HepG2 (cell line): ENCODE results near the gene CLEC16A. TPM values are rescaled to one million over a fixed set of nuclear protein-coding genes. Genes with fewer than 3 reads are reported as not detected.

Experiments used
- AKAP8 ChIP-seq: sonication (generic); formaldehyde crosslinking; IDR thresholded peaks from 2 replicates; pipeline ENCODE4 v1.5.1; 2020; ENCODE audit warnings: mild to moderate bottlenecking, missing genetic modification reagents
- HNRNPH1 ChIP-seq: fragments of 200-400 bp; formaldehyde crosslinking; optimal IDR thresholded peaks from 2 replicates; pipeline ENCODE3; 2017; ENCODE audit warnings: mild to moderate bottlenecking, low read depth, low read length
- JUND ChIP-seq: sonication (generic); formaldehyde crosslinking; IDR thresholded peaks from 2 replicates; pipeline ENCODE4 v1.8.0; 2022; ENCODE audit warnings: mild to moderate bottlenecking, missing genetic modification reagents
- NCOA1 ChIP-seq: sonication (generic); formaldehyde crosslinking; IDR thresholded peaks from 2 replicates; pipeline ENCODE4 v1.9.0; 2021; ENCODE audit warnings: missing genetic modification reagents
- SRY ChIP-seq: sonication (generic); formaldehyde crosslinking; IDR thresholded peaks from 2 replicates; pipeline ENCODE4 v1.8.0; 2022; ENCODE audit warnings: mild to moderate bottlenecking, missing genetic modification reagents
- TBL1XR1 ChIP-seq: fragments of 150-350 bp; IDR thresholded peaks from 2 replicates; pipeline ENCODE4 v1.6.1; 2014; ENCODE audit warnings: borderline replicate concordance, low read length; ENCODE audit not compliant: partially characterized antibody
- TGIF2 ChIP-seq: IDR thresholded peaks from 2 replicates; pipeline ENCODE4 v1.6.1; 2016; ENCODE audit warnings: control low read depth, missing compliant biosample characterization
- TOPORS ChIP-seq: sonication (generic); formaldehyde crosslinking; IDR thresholded peaks from 2 replicates; pipeline ENCODE4 v1.8.0; 2023; ENCODE audit warnings: mild to moderate bottlenecking, missing genetic modification reagents
- ZNF101 ChIP-seq: sonication (generic); formaldehyde crosslinking; IDR thresholded peaks from 2 replicates; pipeline ENCODE4 v1.4.0; 2020; ENCODE audit warnings: mild to moderate bottlenecking, low read depth, missing genetic modification reagents, borderline replicate concordance
- ZNF577 ChIP-seq: sonication (generic); formaldehyde crosslinking; IDR thresholded peaks from 2 replicates; pipeline ENCODE4 v1.4.0; 2020; ENCODE audit warnings: mild to moderate bottlenecking, low read depth, missing genetic modification reagents, borderline replicate concordance
- ZNF674 ChIP-seq: sonication (generic); formaldehyde crosslinking; IDR thresholded peaks from 2 replicates; pipeline ENCODE4 v1.5.0; 2020; ENCODE audit warnings: low read depth, mild to moderate bottlenecking, missing genetic modification reagents
- ZNF703 ChIP-seq: sonication (generic); formaldehyde crosslinking; IDR thresholded peaks from 2 replicates; pipeline ENCODE4 v1.5.1; 2020; ENCODE audit warnings: missing genetic modification reagents, mild to moderate bottlenecking, moderate library complexity, borderline replicate concordance
- polyA plus RNA-seq, 8 experiments: library from polyadenylated mRNA; depleted of rRNA in 3 of 8; stranded (reverse) in 7 of 8; unstranded in 1 of 8; fragments of >200 nt; fragmentation: Illumina TruSeq in 4 of 8; extraction: Trizol in 4 of 8; gene quantifications; 2 replicates each; pipeline versions ENCODE4 v1.2.1 to v1.2.3, GENCODE V29; 2011 to 2016; ENCODE audit warnings: low read depth in 4 of 8, missing spikeins in 1 of 8, mixed read lengths in 1 of 8; ENCODE audit not compliant: insufficient read depth in 1 of 8
- total RNA-seq, 5 experiments: library from RNA; depleted of rRNA; stranded (reverse); fragments of >200 nt; fragmentation: Illumina TruSeq; extraction: Trizol; gene quantifications; 2 replicates each; pipeline ENCODE4 v1.2.3, GENCODE V29; 2016; ENCODE audit warnings: low read depth in 1 of 5
- TF ChIP-seq, protein P1 (sequence below): IDR thresholded peaks from 2 replicates; pipeline ENCODE4 v1.6.1; 2016; ENCODE audit warnings: missing biosample characterization, missing genetic modification reagents, low read depth
- TF ChIP-seq, protein P2 (sequence below): sonication (generic); formaldehyde crosslinking; IDR thresholded peaks from 2 replicates; pipeline ENCODE4 v1.5.1; 2020; ENCODE audit warnings: missing genetic modification reagents, mild to moderate bottlenecking, borderline replicate concordance
- TF ChIP-seq, protein P3 (sequence below): sonication (generic); formaldehyde crosslinking; IDR thresholded peaks from 2 replicates; pipeline ENCODE4 v1.8.1; 2023; ENCODE audit warnings: mild to moderate bottlenecking, missing genetic modification reagents
- TF ChIP-seq, protein P4 (sequence below), 2 experiments: sonication (generic) in 1 of 2; formaldehyde crosslinking in 1 of 2; IDR thresholded peaks; 2 replicates each; pipeline versions ENCODE4 v1.4.0 to v1.6.1; 2018 to 2020; ENCODE audit warnings: missing genetic modification reagents in 2 of 2, borderline replicate concordance in 1 of 2, low read depth in 1 of 2, mild to moderate bottlenecking in 1 of 2, missing biosample characterization in 1 of 2
- TF ChIP-seq, protein P5 (sequence below): IDR thresholded peaks from 2 replicates; pipeline ENCODE4 v1.6.1; 2016
- TF ChIP-seq, protein P6 (sequence below): sonication (generic); formaldehyde crosslinking; IDR thresholded peaks from 2 replicates; pipeline ENCODE4 v1.4.0; 2020; ENCODE audit warnings: missing genetic modification reagents

The CLEC16A gene
- total and polyA plus RNA-seq, 2 of the 13 experiments (the other 11 are each of a cell fraction or from before 2014, with no cell fraction given) = 8.5 to 10.3 TPM

- TF ChIP-seq, protein P1, sequence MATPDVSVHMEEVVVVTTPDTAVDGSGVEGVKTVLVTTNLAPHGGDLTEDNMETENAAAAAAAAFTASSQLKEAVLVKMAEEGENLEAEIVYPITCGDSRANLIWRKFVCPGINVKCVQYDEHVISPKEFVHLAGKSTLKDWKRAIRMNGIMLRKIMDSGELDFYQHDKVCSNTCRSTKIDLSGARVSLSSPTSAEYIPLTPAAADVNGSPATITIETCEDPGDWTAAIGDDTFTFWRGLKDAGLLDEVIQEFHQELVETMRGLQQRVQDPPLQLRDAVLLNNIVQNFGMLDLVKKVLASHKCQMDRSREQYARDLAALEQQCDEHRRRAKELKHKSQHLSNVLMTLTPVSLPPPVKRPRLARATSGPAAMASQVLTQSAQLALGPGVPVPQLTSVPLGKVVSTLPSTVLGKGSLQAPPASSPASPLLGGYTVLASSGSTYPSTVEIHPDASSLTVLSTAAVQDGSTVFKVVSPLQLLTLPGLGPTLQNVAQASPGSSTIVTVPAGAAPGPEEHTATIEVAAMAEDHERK (CRISPR knock-in tag) = no peak
- TF ChIP-seq ZNF101 (CRISPR knock-in tag) (no peak), ZNF577 (CRISPR knock-in tag) (no peak), HNRNPH1 (no peak), TOPORS (CRISPR knock-in tag) (no peak), ZNF703 (no peak), ZNF674 (no peak), AKAP8 (CRISPR knock-in tag) (no peak), TBL1XR1 (peak; percentile 96), TGIF2 (no peak), SRY (CRISPR knock-in tag) (no peak), NCOA1 (CRISPR knock-in tag) (no peak), JUND (CRISPR knock-in tag) (no peak)
- TF ChIP-seq, protein P2, sequence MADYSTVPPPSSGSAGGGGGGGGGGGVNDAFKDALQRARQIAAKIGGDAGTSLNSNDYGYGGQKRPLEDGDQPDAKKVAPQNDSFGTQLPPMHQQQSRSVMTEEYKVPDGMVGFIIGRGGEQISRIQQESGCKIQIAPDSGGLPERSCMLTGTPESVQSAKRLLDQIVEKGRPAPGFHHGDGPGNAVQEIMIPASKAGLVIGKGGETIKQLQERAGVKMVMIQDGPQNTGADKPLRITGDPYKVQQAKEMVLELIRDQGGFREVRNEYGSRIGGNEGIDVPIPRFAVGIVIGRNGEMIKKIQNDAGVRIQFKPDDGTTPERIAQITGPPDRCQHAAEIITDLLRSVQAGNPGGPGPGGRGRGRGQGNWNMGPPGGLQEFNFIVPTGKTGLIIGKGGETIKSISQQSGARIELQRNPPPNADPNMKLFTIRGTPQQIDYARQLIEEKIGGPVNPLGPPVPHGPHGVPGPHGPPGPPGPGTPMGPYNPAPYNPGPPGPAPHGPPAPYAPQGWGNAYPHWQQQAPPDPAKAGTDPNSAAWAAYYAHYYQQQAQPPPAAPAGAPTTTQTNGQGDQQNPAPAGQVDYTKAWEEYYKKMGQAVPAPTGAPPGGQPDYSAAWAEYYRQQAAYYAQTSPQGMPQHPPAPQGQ (CRISPR knock-in tag) = no peak
- TF ChIP-seq, protein P3, sequence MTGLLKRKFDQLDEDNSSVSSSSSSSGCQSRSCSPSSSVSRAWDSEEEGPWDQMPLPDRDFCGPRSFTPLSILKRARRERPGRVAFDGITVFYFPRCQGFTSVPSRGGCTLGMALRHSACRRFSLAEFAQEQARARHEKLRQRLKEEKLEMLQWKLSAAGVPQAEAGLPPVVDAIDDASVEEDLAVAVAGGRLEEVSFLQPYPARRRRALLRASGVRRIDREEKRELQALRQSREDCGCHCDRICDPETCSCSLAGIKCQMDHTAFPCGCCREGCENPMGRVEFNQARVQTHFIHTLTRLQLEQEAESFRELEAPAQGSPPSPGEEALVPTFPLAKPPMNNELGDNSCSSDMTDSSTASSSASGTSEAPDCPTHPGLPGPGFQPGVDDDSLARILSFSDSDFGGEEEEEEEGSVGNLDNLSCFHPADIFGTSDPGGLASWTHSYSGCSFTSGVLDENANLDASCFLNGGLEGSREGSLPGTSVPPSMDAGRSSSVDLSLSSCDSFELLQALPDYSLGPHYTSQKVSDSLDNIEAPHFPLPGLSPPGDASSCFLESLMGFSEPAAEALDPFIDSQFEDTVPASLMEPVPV (CRISPR knock-in tag) = no peak
- TF ChIP-seq, protein P4, sequence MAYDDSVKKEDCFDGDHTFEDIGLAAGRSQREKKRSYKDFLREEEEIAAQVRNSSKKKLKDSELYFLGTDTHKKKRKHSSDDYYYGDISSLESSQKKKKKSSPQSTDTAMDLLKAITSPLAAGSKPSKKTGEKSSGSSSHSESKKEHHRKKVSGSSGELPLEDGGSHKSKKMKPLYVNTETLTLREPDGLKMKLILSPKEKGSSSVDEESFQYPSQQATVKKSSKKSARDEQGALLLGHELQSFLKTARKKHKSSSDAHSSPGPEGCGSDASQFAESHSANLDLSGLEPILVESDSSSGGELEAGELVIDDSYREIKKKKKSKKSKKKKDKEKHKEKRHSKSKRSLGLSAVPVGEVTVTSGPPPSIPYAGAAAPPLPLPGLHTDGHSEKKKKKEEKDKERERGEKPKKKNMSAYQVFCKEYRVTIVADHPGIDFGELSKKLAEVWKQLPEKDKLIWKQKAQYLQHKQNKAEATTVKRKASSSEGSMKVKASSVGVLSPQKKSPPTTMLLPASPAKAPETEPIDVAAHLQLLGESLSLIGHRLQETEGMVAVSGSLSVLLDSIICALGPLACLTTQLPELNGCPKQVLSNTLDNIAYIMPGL (CRISPR knock-in tag; IDR thresholded peaks at IDR 0.05; ENCODE audit: borderline replicate concordance in 1 of 2, low read depth in 1 of 2) = no peak
- TF ChIP-seq, protein P5, sequence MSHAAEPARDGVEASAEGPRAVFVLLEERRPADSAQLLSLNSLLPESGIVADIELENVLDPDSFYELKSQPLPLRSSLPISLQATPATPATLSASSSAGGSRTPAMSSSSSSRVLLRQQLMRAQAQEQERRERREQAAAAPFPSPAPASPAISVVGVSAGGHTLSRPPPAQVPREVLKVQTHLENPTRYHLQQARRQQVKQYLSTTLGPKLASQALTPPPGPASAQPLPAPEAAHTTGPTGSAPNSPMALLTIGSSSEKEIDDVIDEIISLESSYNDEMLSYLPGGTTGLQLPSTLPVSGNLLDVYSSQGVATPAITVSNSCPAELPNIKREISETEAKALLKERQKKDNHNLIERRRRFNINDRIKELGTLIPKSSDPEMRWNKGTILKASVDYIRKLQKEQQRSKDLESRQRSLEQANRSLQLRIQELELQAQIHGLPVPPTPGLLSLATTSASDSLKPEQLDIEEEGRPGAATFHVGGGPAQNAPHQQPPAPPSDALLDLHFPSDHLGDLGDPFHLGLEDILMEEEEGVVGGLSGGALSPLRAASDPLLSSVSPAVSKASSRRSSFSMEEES = 0 out of 2 replicates have a peak, but pooled peaks have one; percentile 51
- TF ChIP-seq, protein P6, sequence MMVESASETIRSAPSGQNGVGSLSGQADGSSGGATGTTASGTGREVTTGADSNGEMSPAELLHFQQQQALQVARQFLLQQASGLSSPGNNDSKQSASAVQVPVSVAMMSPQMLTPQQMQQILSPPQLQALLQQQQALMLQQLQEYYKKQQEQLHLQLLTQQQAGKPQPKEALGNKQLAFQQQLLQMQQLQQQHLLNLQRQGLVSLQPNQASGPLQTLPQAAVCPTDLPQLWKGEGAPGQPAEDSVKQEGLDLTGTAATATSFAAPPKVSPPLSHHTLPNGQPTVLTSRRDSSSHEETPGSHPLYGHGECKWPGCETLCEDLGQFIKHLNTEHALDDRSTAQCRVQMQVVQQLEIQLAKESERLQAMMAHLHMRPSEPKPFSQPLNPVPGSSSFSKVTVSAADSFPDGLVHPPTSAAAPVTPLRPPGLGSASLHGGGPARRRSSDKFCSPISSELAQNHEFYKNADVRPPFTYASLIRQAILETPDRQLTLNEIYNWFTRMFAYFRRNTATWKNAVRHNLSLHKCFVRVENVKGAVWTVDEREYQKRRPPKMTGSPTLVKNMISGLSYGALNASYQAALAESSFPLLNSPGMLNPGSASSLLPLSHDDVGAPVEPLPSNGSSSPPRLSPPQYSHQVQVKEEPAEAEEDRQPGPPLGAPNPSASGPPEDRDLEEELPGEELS = 0 out of 2 replicates have a peak, but pooled peaks have one; percentile 46
These were observed 80.1 kb downstream of the CLEC16A start (continued) for GRCh38 chr16:11024333-11025053.
